GM12878 (cell line): ENCODE measurements around the gene ANKDD1A. TPM values are rescaled to one million over a fixed set of nuclear protein-coding genes. Genes with fewer than 3 reads are reported as not detected.

Experiments
- ATAC-seq: fragments of 200-7000 bp; cut with Tn5 transposase; 3 replicates; pipeline ENCODE4 v1.9.1; 2020; ENCODE audit warnings: mild to moderate bottlenecking, moderate library complexity
- BruUV-seq: library from RNA; stranded (reverse); fragments of 400-500 nt; replicated peaks from 2 replicates; lab custom pipeline; 2021; lab: Mats Ljungman, UMichigan
- CTCF ChIA-PET: fragments of 300-600 bp; sonication (Branson Sonifier 250); formaldehyde crosslinking; extraction: SDS; loops from one replicate; lab custom pipeline; 2021; ENCODE audit warnings: inconsistent platforms; lab: Yijun Ruan, JAX
- POLR2A ChIA-PET: fragments of 350-600 bp; formaldehyde crosslinking; extraction: SDS; loops from one replicate; lab custom pipeline; 2021; ENCODE audit warnings: inconsistent platforms; lab: Charles Lee
- RAD21 ChIA-PET: fragments of 300-600 bp; sonication (Branson Sonifier 250); formaldehyde crosslinking; loops from one replicate; lab custom pipeline; 2023; ENCODE audit warnings: antibody characterized with exemption; ENCODE audit not compliant: unreplicated experiment; lab: Charles Lee
- SMC1A ChIA-PET: fragments of 300-600 bp; sonication (Branson Sonifier 250); formaldehyde crosslinking; loops from one replicate; lab custom pipeline; 2023; ENCODE audit not compliant: unreplicated experiment, uncharacterized antibody; lab: Charles Lee
- DNase-seq: peaks from one replicate; pipeline ENCODE4 v3.0.0-alpha.2; 2011; ENCODE audit warnings: low read depth, low spot score
- FAIRE-seq: peaks from 3 replicates; lab custom pipeline; 2011; peaks lifted over from hg19 to GRCh38; lab: Jason Lieb, UNC
- H2AFZ ChIP-seq: 2 replicates; pipeline ENCODE4 v1.6.0; 2011; ENCODE audit warnings: low read depth, low read length, control low read depth; ENCODE audit not compliant: control insufficient read depth
- H3K27ac ChIP-seq: 2 replicates; pipeline ENCODE4 v1.5.1; 2011; ENCODE audit warnings: control low read depth; ENCODE audit not compliant: control insufficient read depth, insufficient read depth
- H3K27me3 ChIP-seq, 2 experiments: replicated peaks in 1 of 2; 2 replicates each; pipeline versions ENCODE4 v1.6.0 to v1.6.1; 2011; ENCODE audit warnings: low read length in 1 of 2; ENCODE audit not compliant: control insufficient read depth in 2 of 2, insufficient read depth in 2 of 2
- H3K36me3 ChIP-seq, 2 experiments: 2 replicates each; pipeline ENCODE4 v1.5.1; 2011; ENCODE audit warnings: low read length in 1 of 2; ENCODE audit not compliant: control insufficient read depth in 2 of 2, insufficient read depth in 2 of 2
- H3K4me1 ChIP-seq: 2 replicates; pipeline ENCODE4 v1.6.1; 2011; ENCODE audit warnings: mild to moderate bottlenecking, low read length, moderate library complexity, mixed read lengths; ENCODE audit not compliant: control insufficient read depth, insufficient read depth
- H3K4me2 ChIP-seq: 2 replicates; pipeline ENCODE4 v1.6.0; 2011; ENCODE audit warnings: control low read depth; ENCODE audit not compliant: control insufficient read depth, insufficient read depth
- H3K4me3 ChIP-seq: fragments of 200-600 bp; sonication (generic); 2 replicates; pipeline ENCODE4 v1.5.1; 2016
- H3K79me2 ChIP-seq: 2 replicates; pipeline ENCODE4 v1.6.0; 2011; ENCODE audit warnings: low read length; ENCODE audit not compliant: control insufficient read depth, insufficient read depth
- H3K9ac ChIP-seq: 2 replicates; pipeline ENCODE4 v1.8.0; 2011; ENCODE audit warnings: low read length, control low read depth, mixed read lengths; ENCODE audit not compliant: control insufficient read depth, insufficient read depth
- H3K9me3 ChIP-seq: replicated peaks from 3 replicates; pipeline ENCODE4 v1.5.1; 2011; ENCODE audit warnings: mild to moderate bottlenecking, low read length; ENCODE audit not compliant: control insufficient read depth, insufficient read depth
- H4K20me1 ChIP-seq: 2 replicates; pipeline ENCODE4 v1.6.0; 2011; ENCODE audit not compliant: control insufficient read depth, insufficient read depth
- POLR2AphosphoS2 ChIP-seq: IDR thresholded peaks from 2 replicates; pipeline ENCODE4 v1.6.1; 2011; ENCODE audit warnings: low read depth, mild to moderate bottlenecking, low read length, improper control_type of control experiment, moderate library complexity
- SUPT20H ChIP-seq: IDR thresholded peaks from 2 replicates; pipeline ENCODE4 v1.6.1; 2011; ENCODE audit warnings: low read depth, mild to moderate bottlenecking, low read length, moderate library complexity, borderline replicate concordance; ENCODE audit not compliant: control insufficient read depth
- ZNF592 ChIP-seq: fragments of 450-650 bp; IDR thresholded peaks from 2 replicates; pipeline ENCODE4 v1.6.1; 2017; ENCODE audit warnings: mild to moderate bottlenecking, moderate library complexity
- ZZZ3 ChIP-seq: IDR thresholded peaks from 2 replicates; pipeline ENCODE4 v1.6.1; 2011; ENCODE audit warnings: low read depth; ENCODE audit not compliant: control insufficient read depth, insufficient read length
- WGBS: methylation state at CpG from one replicate; pipeline ENCODE4 v1.1.6; 2016; ENCODE audit warnings: low lambda C conversion rate; ENCODE audit not compliant: insufficient replicate concordance, insufficient coverage; ENCODE audit errors: missing lambda C conversion rate; 5-methylcytosine and 5-hydroxymethylcytosine counted together
- in situ Hi-C: fragments of 300-500 bp; cut with MboI; formaldehyde crosslinking; loops from 9 replicates; pipeline ENCODE4 v1.14.3; 2018; ENCODE audit warnings: mixed read lengths
- intact Hi-C: fragments of 100-400 bp; cut with micrococcal nuclease; formaldehyde crosslinking; loops from one replicate; pipeline ENCODE4 v1.14.2; 2022; ENCODE audit not compliant: unreplicated experiment
- polyA plus RNA-seq, 11 experiments: library from polyadenylated mRNA; depleted of rRNA in 4 of 11; unstranded in 6 of 11; stranded (reverse) in 5 of 11; fragments of >200 nt; fragmentation: Nextera tagmentation in 4 of 11; fragmentation: Illumina TruSeq in 1 of 11; extraction: Ambion mirVana in 4 of 11; extraction: Trizol in 1 of 11; gene quantifications; 1 replicate in 1 of 11; 2 replicates in 10 of 11; pipeline versions ENCODE4 v1.2.1 to v1.2.3, GENCODE V29; 2011 to 2016; ENCODE audit warnings: inconsistent platforms in 2 of 11, missing spikeins in 2 of 11, low read depth in 1 of 11
- total RNA-seq, 4 experiments: library from RNA; depleted of rRNA in 3 of 4; stranded (reverse); fragments of >200 nt in 3 of 4; fragmentation: Illumina TruSeq in 1 of 4; extraction: Trizol in 1 of 4; gene quantifications; 2 replicates each; pipeline versions ENCODE4 v1.2.1 to v1.2.3, GENCODE V29; 2013 to 2021
- TF ChIP-seq, protein P1 (sequence below): IDR thresholded peaks from 2 replicates; pipeline ENCODE4 v1.6.1; 2011; ENCODE audit warnings: borderline replicate concordance, low read depth, mild to moderate bottlenecking, moderate library complexity, mixed read lengths, low read length; ENCODE audit not compliant: insufficient read depth; ENCODE audit errors: extremely low read length

Gene ANKDD1A
- total and polyA plus RNA-seq, 10 of the 15 experiments (the other 5 are each of a cell fraction or from before 2014, with no cell fraction given) = 1.5 to 6.6 (median 4.1) TPM

DNA sequence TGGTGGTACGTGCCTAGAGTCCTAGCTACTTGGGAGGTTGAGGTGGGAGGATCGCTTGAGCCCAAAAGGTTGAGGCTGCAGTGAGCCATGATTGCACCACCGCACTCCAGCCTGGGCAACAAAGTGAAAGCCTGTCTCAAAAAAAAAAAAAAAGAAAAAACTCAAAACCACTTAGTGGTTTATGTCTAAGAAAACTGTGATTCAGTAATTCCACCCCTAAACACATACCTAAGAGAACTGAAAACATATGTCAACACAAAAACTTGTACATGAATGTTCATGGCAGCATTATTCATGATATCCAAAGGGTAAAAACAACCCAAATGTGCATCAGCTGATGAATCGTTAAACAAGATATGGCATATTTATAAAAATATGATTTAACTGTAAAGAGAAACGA is 63.7 kb downstream of the ANKDD1A start:
- peaks cover 0 to 28% of the 10 kb centered on the region in 2 experiments; a peak in 3 of 4 replicates for H3K36me3 ChIP-seq
- POLR2A ChIA-PET = interaction anchor here (0.7 kb wide), 1 partner anchor 310 kb away, joined by 3 read pairs; no protein-coding TSS in a partner anchor
- no peak overlapping the region for H2AFZ ChIP-seq
- FAIRE-seq (no peak), DNase-seq (no peak), ATAC-seq (no peak)
- TF ChIP-seq SUPT20H (no peak), ZNF592 (no peak), POLR2AphosphoS2 (no peak), ZZZ3 (no peak)
- TF ChIP-seq, protein P1, sequence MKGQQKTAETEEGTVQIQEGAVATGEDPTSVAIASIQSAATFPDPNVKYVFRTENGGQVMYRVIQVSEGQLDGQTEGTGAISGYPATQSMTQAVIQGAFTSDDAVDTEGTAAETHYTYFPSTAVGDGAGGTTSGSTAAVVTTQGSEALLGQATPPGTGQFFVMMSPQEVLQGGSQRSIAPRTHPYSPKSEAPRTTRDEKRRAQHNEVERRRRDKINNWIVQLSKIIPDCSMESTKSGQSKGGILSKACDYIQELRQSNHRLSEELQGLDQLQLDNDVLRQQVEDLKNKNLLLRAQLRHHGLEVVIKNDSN = no peak
- H3K9me3 ChIP-seq = no peaks in the 10 kb centered on the region
- H3K9ac ChIP-seq = no peak overlapping the region
- BruUV-seq = no TSS peak
- H4K20me1 ChIP-seq = no peaks in the 10 kb centered on the region
- no peaks in the 10 kb centered on the region for H3K27me3 ChIP-seq
- no peak overlapping the region for H3K4me2 ChIP-seq
- no peak overlapping the region for H3K4me3 ChIP-seq
- WGBS = 84% methylated on average over 5 of the region's 5 CpGs
- H3K4me1 ChIP-seq = no peaks in the 10 kb centered on the region
- H3K27ac ChIP-seq = no peak overlapping the region
- intact Hi-C loops = no loop called here
- in situ Hi-C loops = no loop called here
- no peaks in the 10 kb centered on the region for H3K79me2 ChIP-seq
- SMC1A ChIA-PET = interaction anchor here (2.4 kb wide), 1 partner anchor 10 kb away, joined by 5 read pairs; no protein-coding TSS in a partner anchor
- CTCF ChIA-PET = interaction anchor here (0.6 kb wide), 1 partner anchor 53 kb away, joined by 3 read pairs; no protein-coding TSS in a partner anchor
- RAD21 ChIA-PET = no interaction called here
